Ramos (cell line): ENCODE measurements around the gene FILIP1L.

Experiments used
- in situ Hi-C: fragments of 300-500 bp; cut with MboI; formaldehyde crosslinking; loops from one replicate; pipeline ENCODE4 v1.14.3; 2022; ENCODE audit warnings: low sequenced_read_pairs; ENCODE audit not compliant: unreplicated experiment

The FILIP1L gene

DNA sequence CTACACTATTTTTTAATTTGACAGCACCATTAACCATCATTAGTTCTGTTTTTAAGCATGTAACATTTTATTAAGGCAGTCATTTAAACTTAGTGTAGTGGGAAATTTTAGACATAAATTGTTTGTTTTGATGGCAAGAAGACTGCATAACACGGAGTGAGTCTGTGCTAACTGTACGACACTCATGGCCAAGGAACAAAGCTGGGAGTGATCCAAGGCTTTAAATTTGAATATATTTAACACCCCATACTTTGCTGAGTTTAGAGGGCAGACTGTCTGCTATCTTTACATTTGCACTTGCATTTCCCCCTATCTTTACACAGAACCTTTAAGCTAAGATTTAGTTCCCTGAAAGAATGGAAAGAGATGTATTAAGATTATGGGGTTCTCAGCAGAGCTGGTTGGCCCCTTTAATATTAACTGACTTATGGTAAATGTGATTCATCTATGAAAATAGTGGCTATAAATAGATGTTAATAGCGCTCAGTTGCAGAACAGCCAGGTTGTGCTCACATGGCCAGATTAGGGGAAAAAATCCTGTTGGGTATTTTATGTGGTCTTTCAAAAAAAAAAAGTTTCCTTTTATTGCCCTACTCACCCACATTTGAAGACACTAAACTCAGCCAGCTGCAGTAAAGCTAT is 175.9 kb downstream of the FILIP1L start:
- in situ Hi-C loops, result no loop called here

DNA sequence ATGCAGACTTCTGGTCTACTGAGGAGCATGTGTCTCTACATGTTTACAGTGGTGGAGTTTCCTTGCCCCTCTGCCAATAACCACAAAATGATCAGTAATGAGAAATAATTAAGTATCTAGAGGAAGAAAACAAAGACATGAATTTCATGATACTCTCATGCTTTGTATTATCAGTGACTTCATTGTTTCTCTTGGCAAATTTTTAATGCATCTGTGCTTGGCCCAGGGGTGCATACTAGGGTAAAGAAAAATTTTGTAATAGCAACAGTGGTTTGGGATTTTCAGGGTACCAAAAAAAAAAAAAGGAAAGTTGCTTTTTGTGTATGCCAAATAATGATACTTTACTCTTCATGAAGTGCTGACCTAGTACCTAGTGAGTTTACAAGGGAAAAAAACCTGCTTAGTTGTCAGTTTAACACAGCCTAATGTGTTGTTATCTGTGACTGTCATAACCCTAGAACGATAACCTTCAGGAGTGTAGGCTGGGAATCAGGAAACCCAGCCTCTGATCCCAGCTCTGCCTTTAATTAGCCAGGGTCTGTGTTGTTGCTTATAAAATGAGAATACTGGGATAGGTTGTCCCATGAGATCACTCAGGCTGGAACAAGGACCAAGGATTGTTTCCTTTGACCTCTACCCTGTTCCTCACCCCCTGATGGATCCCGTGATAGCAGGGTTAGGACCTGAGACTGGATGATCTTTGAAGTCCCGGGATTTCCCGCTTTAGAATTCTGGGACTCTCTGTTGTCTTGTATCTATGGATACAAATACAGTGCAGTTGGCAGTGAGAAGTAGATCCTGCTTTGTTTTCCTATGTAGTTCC is 179.1 kb downstream of the FILIP1L start:
- in situ Hi-C loops, result no loop called here

DNA sequence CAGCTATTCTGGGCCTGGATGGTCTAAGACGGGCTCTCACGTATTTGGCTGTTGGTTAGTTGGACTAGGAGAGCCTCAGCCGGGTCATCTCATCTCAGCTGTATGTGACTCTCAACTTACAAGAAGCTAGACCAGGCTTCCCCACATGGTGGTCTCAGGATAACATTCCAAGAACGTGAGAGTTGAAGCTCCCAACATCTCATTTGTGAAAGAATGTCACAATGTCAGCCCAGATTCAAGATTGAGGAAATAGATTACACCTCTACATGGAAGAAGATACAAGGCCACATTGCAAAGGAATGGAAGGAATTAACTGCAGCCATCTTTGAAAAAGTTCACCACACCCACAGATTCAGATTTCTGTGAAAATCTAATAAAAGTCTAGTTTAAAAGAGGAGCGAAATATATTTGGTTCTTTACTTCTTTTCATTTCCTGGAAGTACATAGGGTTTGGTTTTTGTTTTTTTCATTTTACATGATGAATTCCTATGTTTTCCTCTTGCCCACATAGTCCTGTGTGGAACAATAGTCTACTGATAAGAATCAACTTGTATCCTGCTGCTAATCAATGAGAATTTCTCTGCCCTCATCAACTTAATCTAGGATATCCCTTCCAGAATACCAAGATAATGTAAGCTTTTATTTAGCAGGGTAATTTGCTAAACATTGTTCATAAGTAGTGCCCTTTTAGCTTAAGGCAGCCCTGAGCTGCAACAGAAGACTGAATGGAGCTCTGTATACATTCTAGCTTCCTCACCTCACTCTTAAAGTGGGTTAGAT is 180.1 kb downstream of the FILIP1L start:
- in situ Hi-C loops, result no loop called here

DNA sequence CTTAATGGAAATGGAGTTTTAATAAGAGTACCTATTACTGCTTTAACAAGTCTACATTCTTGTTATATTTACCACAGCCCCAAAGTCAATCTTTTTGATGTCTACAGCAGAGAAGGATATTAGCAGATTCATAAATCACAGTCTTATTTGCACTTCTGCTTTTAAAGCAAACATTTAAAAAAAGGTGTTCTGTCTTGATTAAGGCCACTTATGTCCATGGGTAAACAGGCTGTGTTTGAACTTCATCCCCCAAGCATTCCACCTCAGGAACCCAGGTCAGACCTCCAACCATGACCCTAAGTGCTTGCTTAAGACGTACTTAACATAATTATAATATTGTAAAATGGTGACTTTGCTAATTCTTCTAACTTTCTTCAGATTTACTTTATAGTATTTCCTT is 183.2 kb downstream of the FILIP1L start:
- in situ Hi-C loops, result no loop called here

DNA sequence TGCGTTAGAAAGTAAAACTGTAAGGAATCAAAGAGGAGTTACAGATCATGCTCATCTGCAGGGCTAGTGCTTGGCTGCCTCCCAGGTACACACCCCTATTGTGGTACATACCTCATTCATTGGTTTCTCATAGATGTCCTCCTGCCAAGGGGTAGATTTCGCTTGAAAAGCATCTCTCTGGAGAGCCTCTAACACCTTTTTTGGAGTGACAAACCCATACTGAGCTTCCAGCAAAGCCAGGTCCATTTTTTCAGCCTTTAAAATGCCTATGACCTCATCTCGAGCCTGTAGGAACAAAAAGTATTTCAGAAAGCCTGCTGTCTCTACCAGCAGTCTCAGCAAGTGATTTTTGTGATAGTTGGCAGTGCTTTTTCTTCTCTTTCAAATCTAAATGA is 184.6 kb downstream of the FILIP1L start:
- in situ Hi-C loops, result no loop called here

DNA sequence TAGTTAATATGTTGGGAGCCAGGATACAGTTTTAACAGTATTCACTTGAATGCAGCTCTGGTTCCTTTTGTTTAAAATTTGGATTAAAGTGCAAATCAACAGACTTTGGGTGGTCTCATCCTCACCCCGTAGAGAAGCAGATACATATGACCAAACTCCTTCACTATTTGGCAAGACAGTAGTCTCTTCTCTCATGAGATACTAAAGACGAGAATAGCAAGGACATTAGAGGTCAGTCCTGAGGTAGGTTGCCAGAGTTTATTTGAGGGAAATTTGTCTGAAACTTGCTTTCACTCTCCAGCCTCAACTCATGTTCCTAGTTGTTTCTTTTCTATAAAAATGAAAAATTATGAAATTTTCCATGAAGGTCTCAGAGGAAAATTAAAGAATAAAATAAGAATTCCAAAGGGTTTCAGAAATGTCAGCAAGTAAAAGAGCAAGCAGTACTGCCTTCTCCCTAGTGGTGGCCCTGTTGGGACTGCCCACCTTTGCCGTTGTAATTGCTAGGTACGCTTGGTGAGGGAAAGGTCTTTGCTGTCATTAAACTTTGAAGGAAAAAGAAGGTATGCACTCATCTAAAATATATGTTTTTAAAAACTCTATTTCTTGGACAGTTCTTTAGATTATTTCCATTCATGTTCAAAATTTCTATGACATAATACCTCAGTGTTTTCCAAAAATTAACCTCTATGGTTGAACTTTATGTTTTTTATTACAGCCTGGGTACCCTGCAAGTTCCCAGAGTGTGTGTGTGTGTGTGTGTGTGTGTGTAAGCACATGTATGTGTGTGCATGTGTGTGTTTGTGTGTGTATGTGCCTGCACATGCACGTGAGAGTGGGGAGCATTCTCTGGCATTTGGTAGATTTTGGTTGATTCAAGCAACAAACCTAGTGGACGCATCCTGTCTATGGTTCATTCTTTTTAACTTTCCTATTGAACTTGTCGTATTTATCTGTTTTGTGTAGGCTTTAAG is 185.2 kb downstream of the FILIP1L start:
- in situ Hi-C loops, result no loop called here

DNA sequence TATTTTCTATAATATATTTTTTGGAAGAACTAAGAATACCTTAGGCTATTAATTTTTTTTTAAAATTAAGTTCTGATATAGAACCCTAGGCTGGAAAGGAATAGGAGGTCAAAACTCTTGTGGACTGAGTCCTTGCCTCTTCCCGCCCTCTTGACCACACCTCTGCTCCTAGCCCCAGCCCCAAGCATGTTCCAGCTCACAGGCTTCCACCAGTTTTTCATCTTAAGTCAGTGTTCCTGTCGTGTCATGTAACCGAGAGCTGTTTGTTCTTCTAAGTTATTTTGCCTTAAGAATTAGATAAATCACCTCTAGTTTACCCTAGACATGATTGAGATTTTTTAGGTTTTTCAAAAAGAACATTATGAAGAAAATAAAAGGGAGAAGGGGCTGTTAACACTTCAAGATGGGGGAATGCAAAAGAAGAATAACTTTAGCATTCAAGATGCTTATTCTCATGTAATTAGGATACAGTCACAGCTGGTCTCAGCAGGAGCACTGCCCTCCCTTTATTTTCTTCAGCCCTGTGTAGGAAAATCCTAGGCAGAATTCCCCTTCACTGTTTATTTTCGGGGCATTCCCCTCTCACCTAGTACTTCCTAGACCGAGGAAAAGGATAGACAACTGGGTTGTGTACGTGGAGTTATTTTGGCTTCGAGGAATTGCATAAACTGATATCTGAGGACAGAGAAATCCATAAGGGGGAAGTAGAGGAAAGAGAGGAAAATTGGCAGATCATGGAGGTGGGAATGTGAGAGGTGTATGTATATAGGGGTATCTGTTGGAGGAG is 186.4 kb downstream of the FILIP1L start:
- in situ Hi-C loops, result no loop called here

DNA sequence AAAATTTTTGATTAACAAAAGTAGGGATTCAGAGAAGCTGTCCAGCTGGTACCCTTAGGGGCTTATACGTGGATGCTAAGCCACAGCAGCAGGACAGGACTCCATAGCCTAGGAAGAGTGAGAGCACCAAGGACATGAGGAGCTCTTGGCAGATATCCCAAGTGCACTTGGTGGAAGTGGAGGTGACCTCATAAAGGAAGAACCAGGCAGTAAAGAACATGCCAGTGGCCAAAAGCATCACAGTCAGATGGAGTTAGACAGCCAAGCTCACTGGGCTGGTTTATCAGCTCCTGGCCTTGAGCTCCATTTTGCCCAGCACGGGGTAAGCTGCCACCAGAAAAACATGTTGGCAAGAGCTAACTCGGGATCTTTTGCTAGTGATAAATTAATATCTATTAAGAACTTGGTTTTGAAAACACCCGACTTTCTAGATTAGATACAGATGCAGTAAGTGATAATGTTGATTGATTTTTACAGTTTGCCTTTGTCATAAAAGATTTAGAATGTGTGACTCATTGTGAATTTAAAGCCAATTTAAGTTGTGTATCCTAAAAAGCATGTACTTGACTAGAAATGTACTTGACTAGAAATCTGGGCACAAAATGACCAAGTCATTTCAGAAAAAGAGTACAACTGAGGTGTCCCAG is 188.6 kb downstream of the FILIP1L start:
- in situ Hi-C loops, result no loop called here

DNA sequence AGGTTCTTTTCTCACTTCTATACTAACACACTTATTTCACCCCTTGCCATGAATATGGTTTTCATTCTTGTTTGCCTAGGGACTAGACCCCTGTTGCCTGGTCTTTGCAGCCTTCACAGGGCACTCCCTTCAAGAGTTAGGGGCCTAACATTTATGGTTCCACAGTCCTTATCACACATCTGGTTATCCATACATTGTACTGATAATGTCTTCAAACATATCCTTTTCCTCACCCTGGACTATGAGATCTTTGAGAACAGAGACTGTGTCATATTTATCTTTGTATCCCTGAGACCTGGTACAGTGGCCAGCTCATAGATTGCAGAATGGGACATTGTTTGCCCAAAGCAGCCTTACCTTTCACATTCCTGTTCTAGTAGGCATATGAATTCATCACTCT is 190.4 kb downstream of the FILIP1L start:
- in situ Hi-C loops, result no loop called here

DNA sequence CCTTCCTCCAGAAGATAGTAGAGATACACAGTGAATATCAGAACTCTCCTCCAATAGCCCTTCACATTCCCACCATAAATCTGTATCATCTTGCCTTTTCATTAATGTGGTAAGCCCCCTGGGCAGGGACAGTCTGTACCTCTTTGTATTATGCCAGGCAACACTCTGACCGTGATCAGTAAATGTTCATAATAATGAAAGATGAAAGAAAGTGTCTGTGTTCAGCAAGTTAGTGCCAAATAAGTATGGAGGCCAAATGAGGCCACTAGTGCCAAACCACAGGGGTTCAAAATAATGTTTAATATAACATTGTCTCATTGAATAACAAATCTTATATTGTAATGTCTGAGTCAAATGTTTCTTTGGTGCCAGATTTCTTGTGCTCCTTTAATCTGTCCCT is 192.3 kb downstream of the FILIP1L start:
- in situ Hi-C loops, result no loop called here

DNA sequence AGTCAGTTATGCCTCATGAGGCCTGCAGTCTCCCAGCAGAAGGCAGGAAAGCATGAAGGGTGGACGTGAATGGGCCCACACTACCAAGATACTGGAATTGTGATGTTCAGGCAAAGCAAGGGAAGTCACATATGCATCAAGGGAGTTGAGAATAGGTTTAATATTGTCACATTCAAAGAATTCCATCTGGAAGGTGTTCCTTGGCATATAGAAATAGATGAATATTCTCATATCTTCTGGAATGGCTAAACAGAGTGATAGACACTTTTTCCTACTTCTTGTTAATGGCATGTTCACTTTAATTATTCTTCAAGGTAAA is 193.0 kb downstream of the FILIP1L start:
- in situ Hi-C loops, result no loop called here

DNA sequence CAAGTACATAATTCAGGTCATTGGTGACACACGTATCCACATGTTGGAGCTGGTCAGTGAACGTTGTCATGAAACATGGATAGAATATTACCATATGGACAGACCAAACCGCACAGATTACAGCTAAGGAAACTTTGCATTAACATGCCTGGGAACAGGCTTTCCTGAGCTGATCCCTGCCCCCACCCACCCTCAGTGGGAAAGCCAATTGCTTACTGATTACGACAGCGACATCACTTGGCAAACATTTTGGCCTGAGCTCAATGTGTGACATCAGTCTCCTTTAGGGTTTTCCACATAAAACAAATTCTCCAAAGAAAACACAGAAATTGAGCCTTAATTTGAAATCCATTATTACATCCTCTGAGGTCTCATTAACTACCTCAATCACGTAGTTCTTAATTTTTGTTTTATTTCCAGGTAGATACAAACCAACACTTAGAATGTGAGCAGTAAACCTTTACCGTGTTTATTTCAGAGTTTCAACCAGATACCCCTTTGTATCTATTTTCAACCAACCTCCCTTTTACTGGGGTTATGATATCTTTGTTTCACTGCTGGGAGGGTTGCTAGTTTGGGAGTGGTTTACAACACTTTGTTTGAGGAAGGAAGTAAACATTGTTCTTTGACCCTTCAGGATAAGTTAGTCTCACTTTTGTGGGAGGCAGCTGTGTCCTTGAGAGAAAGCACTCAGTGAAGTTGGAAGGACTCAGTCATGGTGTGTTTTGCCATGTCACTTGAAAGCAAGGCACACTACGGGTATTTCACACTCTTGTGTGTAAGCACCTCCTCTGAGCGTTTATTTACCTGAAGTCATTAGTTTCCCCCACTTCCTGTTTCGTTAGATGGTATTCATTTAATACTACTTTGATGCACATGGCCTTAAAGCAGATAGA is 193.6 kb downstream of the FILIP1L start:
- in situ Hi-C loops, result no loop called here

DNA sequence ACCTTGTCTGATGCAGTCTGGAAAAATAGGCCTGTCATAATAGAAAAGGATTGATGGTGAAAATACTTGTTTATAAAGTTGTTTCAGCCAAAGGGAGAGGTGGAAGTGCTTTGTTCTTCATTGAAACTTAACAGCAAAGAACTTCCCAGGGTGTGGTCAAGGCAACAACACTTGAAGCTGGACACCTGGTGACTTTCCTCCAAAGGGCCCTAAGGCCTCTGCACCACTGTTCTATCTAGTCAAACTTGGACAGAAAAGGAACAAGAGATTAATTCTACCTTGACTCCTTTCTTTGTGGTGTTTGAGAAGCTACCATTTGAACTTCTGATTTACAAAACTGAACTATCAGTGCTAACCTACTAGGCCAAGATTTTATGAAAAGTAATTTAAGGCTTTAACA is 194.6 kb downstream of the FILIP1L start:
- in situ Hi-C loops, result no loop called here

DNA sequence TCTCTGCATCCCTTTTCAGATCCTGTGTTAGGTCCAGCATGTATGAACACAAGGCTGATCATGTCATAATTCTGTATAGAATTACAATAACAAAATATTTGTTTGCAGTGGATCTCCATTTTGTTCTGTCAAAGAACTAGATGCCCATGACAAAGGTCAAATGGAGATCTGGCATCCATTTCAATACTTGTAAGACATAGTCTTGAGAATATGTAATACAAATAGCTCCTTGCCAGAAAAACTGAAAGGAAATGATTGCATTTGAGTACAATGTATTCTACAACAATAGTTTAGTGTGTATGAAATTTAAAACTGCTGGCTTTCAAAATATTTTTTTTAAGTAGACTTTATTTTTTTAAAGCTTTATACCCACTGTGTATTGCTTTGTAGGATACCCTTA is 195.6 kb downstream of the FILIP1L start:
- in situ Hi-C loops, result no loop called here

DNA sequence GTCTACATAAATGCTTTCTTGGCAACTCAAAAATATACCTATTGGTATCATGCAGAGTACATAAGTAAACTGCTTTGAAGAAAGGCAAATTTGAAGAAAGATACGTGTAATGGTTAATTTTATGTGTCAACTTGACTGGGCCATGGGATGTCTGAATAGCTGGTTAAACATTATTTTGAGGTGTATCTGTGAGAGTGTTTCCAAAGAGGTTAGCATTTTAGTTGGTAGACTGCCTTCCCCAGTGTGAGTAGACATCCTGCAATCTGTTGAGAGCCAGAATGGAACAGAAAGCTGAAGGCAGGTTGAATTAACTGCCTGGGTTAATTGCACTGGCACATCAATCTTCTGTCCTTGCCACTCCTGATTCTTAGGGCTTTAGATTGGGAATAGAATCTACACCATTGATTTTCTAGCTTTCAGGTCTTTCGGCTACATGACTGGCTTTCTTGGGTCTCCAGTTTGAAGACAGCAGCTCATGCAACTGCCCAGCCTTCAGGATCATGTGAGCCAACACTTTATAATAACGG is 198.3 kb downstream of the FILIP1L start:
- in situ Hi-C loops, result no loop called here

DNA sequence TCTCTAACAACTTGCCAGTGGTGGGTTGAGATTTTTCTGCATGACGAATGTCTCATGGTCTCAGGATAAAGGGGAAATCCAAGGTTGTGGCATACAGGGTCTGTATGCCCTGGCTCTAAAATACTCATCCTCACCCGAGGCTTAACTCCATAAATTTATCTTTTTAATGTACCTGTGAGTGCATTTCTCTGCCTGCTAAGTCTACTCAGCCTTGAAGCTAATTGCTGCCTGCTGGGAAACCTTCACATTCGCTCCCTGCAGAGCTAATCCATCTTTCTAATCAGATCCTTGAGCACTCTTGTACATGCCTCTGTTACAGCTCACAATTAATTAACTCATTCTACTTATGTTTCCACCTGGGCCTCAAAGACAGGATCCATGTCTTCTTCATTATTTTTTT is 202.9 kb downstream of the FILIP1L start:
- in situ Hi-C loops, result no loop called here

DNA sequence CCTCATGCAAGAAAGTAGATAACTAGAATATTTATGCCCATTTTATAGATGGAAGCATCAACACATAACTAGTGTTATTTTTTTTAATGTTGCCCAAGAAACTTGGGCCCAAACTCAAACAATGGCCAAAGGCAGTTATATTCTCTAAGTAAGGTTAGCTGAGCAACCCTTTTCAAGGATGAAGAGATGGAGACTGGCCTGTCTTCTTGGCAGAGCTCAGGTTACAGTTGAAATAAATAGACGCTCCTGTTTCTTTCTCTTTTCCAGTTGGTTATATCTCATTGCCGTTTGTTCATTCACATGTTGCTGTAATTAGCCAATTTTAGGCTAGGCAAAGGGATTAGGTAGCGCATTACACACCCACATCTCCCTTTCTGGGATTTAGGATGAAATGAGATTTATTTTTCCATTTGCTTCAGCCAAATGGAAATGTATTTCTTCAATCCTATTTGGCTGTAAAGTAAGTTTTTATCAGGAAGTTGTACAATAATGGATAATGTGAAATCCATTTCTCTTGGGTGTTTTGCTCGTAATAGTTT is 203.5 kb downstream of the FILIP1L start:
- in situ Hi-C loops, result no loop called here
